HEK293T (cell line): Measurements from ENCODE around the gene BEAN1.

Experiments
- CTCF ChIA-PET: fragments of 350-600 bp; formaldehyde crosslinking; extraction: SDS; loops from one replicate; lab custom pipeline; 2021; ENCODE audit warnings: antibody characterized with exemption, inconsistent platforms; lab: Yijun Ruan, JAX
- POLR2A ChIA-PET: fragments of 350-600 bp; formaldehyde crosslinking; extraction: SDS; loops from one replicate; lab custom pipeline; 2020; ENCODE audit warnings: antibody characterized with exemption, inconsistent platforms; lab: Yijun Ruan, JAX
- DNase-seq: peaks from one replicate; pipeline ENCODE4 v3.0.0; 2012; ENCODE audit warnings: mixed read lengths; ENCODE audit errors: extremely low spot score
- ARNT ChIP-seq: fragments of 450-650 bp; IDR thresholded peaks from 2 replicates; pipeline ENCODE4 v1.6.1; 2017; ENCODE audit warnings: mild to moderate bottlenecking
- BHLHE40 ChIP-seq: fragments of 450-650 bp; IDR thresholded peaks from 2 replicates; pipeline ENCODE4 v1.6.1; 2016; ENCODE audit warnings: mild to moderate bottlenecking, moderate library complexity, borderline replicate concordance
- CTBP1 ChIP-seq: fragments of 450-650 bp; IDR thresholded peaks from 2 replicates; pipeline ENCODE4 v1.6.1; 2016; ENCODE audit warnings: borderline replicate concordance
- ELF4 ChIP-seq: fragments of 450-650 bp; IDR thresholded peaks from 2 replicates; pipeline ENCODE4 v1.6.1; 2017; ENCODE audit warnings: antibody characterized with exemption
- FOXA1 ChIP-seq: fragments of 450-650 bp; IDR thresholded peaks from 2 replicates; pipeline ENCODE4 v1.6.1; 2016; ENCODE audit warnings: mild to moderate bottlenecking
- FOXK2 ChIP-seq: fragments of 450-650 bp; IDR thresholded peaks from 2 replicates; pipeline ENCODE4 v1.6.1; 2016; ENCODE audit warnings: mild to moderate bottlenecking
- FOXM1 ChIP-seq: fragments of 450-650 bp; IDR thresholded peaks from 2 replicates; pipeline ENCODE4 v1.6.1; 2017; ENCODE audit warnings: mild to moderate bottlenecking, borderline replicate concordance
- HDGF ChIP-seq: fragments of 450-650 bp; IDR thresholded peaks from 2 replicates; pipeline ENCODE4 v1.6.1; 2017; ENCODE audit warnings: antibody characterized with exemption, borderline replicate concordance
- L3MBTL2 ChIP-seq: fragments of 450-650 bp; conservative IDR thresholded peaks from 2 replicates; pipeline ENCODE4 v1.6.1; 2016; ENCODE audit warnings: mild to moderate bottlenecking
- LEF1 ChIP-seq: fragments of 450-650 bp; IDR thresholded peaks from 2 replicates; pipeline ENCODE4 v1.6.1; 2017; ENCODE audit warnings: mild to moderate bottlenecking, borderline replicate concordance
- NFRKB ChIP-seq: fragments of 450-650 bp; IDR thresholded peaks from 2 replicates; pipeline ENCODE4 v1.6.1; 2016; ENCODE audit warnings: mild to moderate bottlenecking, moderate library complexity
- PKNOX1 ChIP-seq: fragments of 450-650 bp; IDR thresholded peaks from 2 replicates; pipeline ENCODE4 v1.6.1; 2016
- SP1 ChIP-seq: fragments of 450-650 bp; IDR thresholded peaks from 2 replicates; pipeline ENCODE4 v1.6.1; 2017
- SUZ12 ChIP-seq: fragments of 450-650 bp; IDR thresholded peaks from 2 replicates; pipeline ENCODE4 v1.6.1; 2016; ENCODE audit warnings: mild to moderate bottlenecking
- TARDBP ChIP-seq: fragments of 450-650 bp; IDR thresholded peaks from 2 replicates; pipeline ENCODE4 v1.6.1; 2016
- ZNF384 ChIP-seq: fragments of 450-650 bp; IDR thresholded peaks from 2 replicates; pipeline ENCODE4 v1.6.1; 2016

Gene BEAN1

GRCh38 chr16:66477028-66477515 is 50.0 kb downstream of the BEAN1 start:
- POLR2A ChIA-PET = no interaction called here
- DNase-seq = no peak
- CTCF ChIA-PET = interaction anchor here (2.0 to 2.3 kb wide), 2 partner anchors 9 to 70 kb away, joined by 4 to 11 read pairs; no protein-coding TSS in a partner anchor
- TF ChIP-seq FOXA1 = no peak
- no peak for TF ChIP-seq LEF1
- no peak for TF ChIP-seq BHLHE40
- no peak for TF ChIP-seq ZNF384

- peak; percentile 72 for DNase-seq
- no peak for TF ChIP-seq FOXK2
- TF ChIP-seq FOXA1 = no peak
- no peak for TF ChIP-seq L3MBTL2
- TF ChIP-seq SP1 = no peak
- no peak for TF ChIP-seq BHLHE40
- no peak for TF ChIP-seq ARNT
- CTCF ChIA-PET = interaction anchor here (0.5 kb wide), 1 partner anchor 43 kb away, joined by 3 read pairs; no protein-coding TSS in a partner anchor
Observed at GRCh38 chr16:66478733-66479511, 51.8 kb downstream of the BEAN1 start.

GRCh38 chr16:66479661-66480264 is 52.7 kb downstream of the BEAN1 start:
- TF ChIP-seq CTBP1 (no peak), FOXM1 (no peak), FOXK2 (no peak), SUZ12 (no peak), ELF4 (no peak), ZNF384 (no peak), PKNOX1 (no peak), TARDBP (no peak), BHLHE40 (no peak), HDGF (no peak), SP1 (no peak), LEF1 (no peak), L3MBTL2 (no peak), ARNT (no peak), FOXA1 (no peak), NFRKB (no peak)
- ChIA-PET CTCF (interaction anchor here (0.5 kb wide), 1 partner anchor 44 kb away, joined by 3 read pairs; no protein-coding TSS in a partner anchor), POLR2A (interaction anchor here (0.9 to 1.2 kb wide), 2 partner anchors 11 to 75 kb away, joined by 3 read pairs; no protein-coding TSS in a partner anchor)
- DNase-seq = no peak

More at GRCh38 chr16:66478733-66479511, 51.8 kb downstream of the BEAN1 start:
- POLR2A ChIA-PET = interaction anchor here (0.5 to 0.9 kb wide), 2 partner anchors 11 to 138 kb away, joined by 3 read pairs; no protein-coding TSS in a partner anchor

- ChIA-PET POLR2A (interaction anchor here (1.2 kb wide), 1 partner anchor 75 kb away, joined by 3 read pairs; no protein-coding TSS in a partner anchor), CTCF (interaction anchor here (1.0 kb wide), 1 partner anchor 74 kb away, joined by 3 read pairs; no protein-coding TSS in a partner anchor)
- TF ChIP-seq FOXK2 = no peak
- no peak for TF ChIP-seq L3MBTL2
- TF ChIP-seq SP1 = no peak
- no peak for TF ChIP-seq FOXA1
- no peak for TF ChIP-seq BHLHE40
- no peak for TF ChIP-seq LEF1
- no peak for TF ChIP-seq NFRKB
- no peak for TF ChIP-seq ELF4
- no peak for TF ChIP-seq PKNOX1
- TF ChIP-seq HDGF = no peak
- no peak for TF ChIP-seq ARNT
- no peak for TF ChIP-seq FOXM1
- TF ChIP-seq ZNF384 = no peak
- no peak for TF ChIP-seq TARDBP
- TF ChIP-seq SUZ12 = no peak
- no peak for TF ChIP-seq CTBP1
- no peak for DNase-seq
Observed at GRCh38 chr16:66480265-66481080, 53.4 kb downstream of the BEAN1 start.

- ChIA-PET CTCF (interaction anchor here (1.0 kb wide), 1 partner anchor 75 kb away, joined by 3 read pairs; no protein-coding TSS in a partner anchor), POLR2A (interaction anchor here (1.2 kb wide), 1 partner anchor 76 kb away, joined by 3 read pairs; no protein-coding TSS in a partner anchor)
- TF ChIP-seq ELF4 = no peak
- TF ChIP-seq HDGF = no peak
- TF ChIP-seq BHLHE40 = no peak
- no peak for TF ChIP-seq FOXK2
- no peak for TF ChIP-seq NFRKB
- no peak for TF ChIP-seq SP1
- TF ChIP-seq LEF1 = no peak
- TF ChIP-seq FOXA1 = no peak
- no peak for TF ChIP-seq FOXM1
- TF ChIP-seq L3MBTL2 = no peak
- TF ChIP-seq PKNOX1 = no peak
- TF ChIP-seq CTBP1 = no peak
- TF ChIP-seq ZNF384 = no peak
- no peak for TF ChIP-seq ARNT
Observed at GRCh38 chr16:66481081-66481942, 54.2 kb downstream of the BEAN1 start.

More at GRCh38 chr16:66481081-66481942, 54.2 kb downstream of the BEAN1 start:
- no peak for DNase-seq
